Choroid plexus epithelial cell (primary cell): ENCODE measurements around the gene AATF.

Source experiments
- DNase-seq: peaks from one replicate; pipeline ENCODE4 v3.0.0-alpha.2; 2010; ENCODE audit warnings: low read depth
- H3K4me3 ChIP-seq: 2 replicates; pipeline ENCODE4 v1.5.1; 2011; ENCODE audit warnings: low read depth, mild to moderate bottlenecking, control low read depth, low read length, moderate library complexity
- CTCF ChIP-seq: conservative IDR thresholded peaks from 2 replicates; pipeline ENCODE4 v1.5.1; 2011; ENCODE audit warnings: low read depth, mild to moderate bottlenecking, control low read depth, inconsistent platforms, low read length, moderate library complexity

The AATF gene

GRCh38 chr17:37054894-37055293 is 106.1 kb downstream of the AATF start:
- TF ChIP-seq CTCF: no peak
- no peak overlapping the region for H3K4me3 ChIP-seq
- DNase-seq: no peak

GRCh38 chr17:37056622-37057021 is 107.9 kb downstream of the AATF start:
- DNase-seq: no peak
- no peak for TF ChIP-seq CTCF
- no peak overlapping the region for H3K4me3 ChIP-seq

DNA sequence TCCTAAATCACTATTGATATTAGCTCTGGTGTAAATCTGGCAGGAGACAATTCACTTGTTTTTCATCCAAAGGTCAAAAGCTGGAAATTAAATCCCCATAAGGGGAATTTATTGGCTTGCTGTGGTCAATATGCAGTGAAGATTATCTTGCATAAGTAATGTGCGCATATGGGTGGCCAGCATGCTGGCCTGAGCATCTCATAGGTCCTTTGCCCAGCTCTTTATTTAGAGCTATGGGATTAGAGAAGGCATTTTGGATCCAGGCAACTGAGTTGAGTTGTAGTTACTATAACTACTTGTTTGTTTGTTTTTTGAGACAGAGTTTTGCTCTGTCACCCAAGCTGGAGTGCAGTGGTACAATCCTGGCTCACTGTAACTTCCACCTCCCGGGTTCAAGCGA is 110.7 kb downstream of the AATF start:
- no peak for TF ChIP-seq CTCF
- no peak overlapping the region for H3K4me3 ChIP-seq
- no peak for DNase-seq

DNA sequence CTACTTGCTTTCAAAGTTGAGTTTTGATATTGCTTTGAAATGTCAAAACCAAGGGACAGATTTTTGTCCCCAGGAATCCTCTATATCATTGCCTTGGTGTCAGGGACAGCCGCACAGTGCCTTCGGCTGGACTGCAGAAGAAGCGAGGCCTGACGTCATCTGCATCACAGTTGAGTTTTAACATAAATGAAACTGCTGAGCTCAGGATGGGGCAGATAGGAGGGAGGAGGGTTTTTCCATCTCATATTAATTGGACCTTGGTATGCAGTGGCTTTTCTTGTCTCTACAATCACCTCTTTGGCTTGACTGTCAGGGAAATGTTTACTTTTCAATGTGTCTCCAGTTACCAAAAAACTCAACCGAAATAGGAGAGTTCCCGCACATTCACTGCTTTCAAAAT is 111.3 kb downstream of the AATF start:
- no peak for TF ChIP-seq CTCF
- DNase-seq: no peak

DNA sequence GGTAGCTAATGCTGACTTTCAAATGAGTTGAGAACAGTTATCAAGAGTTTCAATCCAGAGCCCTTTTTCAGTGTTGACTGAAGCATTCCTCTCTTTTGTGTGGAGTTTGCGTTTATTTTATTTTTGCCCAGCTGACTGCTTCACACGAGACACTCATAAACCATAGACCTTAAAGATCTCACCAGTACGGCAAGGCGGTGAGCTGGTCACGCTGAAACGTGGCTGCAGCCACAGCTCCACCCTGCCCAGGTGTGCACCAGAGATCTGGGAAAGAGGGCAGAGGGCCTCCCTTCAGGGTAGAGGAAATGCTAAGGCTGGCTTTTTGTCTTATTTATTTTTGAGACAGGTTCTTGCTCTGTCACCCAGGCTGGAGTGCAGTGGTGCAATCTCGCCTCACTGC is 112.2 kb downstream of the AATF start:
- no peak overlapping the region for H3K4me3 ChIP-seq
- no peak for TF ChIP-seq CTCF
- DNase-seq: no peak

More for the DNA sequence above, 111.3 kb downstream of the AATF start:
- H3K4me3 ChIP-seq: no peak overlapping the region

DNA sequence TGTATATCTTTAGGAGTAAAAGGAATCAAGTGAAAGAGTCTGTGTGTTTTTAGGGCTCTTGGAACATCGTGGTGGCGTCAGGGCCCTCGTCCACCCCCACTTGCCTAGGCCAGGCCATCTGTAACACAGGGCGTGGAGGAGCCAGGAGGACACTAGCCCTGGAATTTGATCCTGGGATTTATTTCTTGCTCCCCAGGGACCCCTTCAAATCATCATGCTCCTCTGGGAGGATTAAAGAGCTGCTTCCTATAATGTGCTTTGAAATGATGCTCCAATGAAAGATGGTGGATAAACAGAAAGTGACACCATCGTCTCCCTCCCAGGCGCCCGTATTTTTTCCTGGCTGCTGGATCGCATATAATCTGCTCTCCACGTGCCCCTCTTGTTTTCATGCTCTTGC is 113.3 kb downstream of the AATF start:
- DNase-seq: no peak
- H3K4me3 ChIP-seq: no peak overlapping the region
- no peak for TF ChIP-seq CTCF

- DNase-seq: no peak
- H3K4me3 ChIP-seq: no peak overlapping the region
- TF ChIP-seq CTCF: no peak
Observed at GRCh38 chr17:37064206-37064605, 115.5 kb downstream of the AATF start.
